Ascending aorta (tissue), 2 donors: ENCODE measurements around the gene HES5. TPM values are rescaled to one million over a fixed set of nuclear protein-coding genes. Genes with fewer than 3 reads are reported as not detected.

Source experiments
- DNase-seq, 2 donors: peaks; one replicate each; pipeline ENCODE4 v3.0.0-alpha.2; 2019; ENCODE audit warnings: low spot score in 2 of 2
- H3K27ac ChIP-seq, 2 donors: fragments of 200-600 bp; sonication (generic); one replicate each; pipeline ENCODE4 v1.5.1; 2016 to 2017; ENCODE audit warnings: mild to moderate bottlenecking in 1 of 2
- H3K27me3 ChIP-seq: fragments of 200-600 bp; sonication (generic); one replicate; pipeline ENCODE4 v1.5.1; 2017
- H3K36me3 ChIP-seq, 2 donors: fragments of 200-600 bp; sonication (generic); one replicate each; pipeline ENCODE4 v1.5.1; 2016
- H3K4me1 ChIP-seq, 2 donors: fragments of 200-600 bp; sonication (generic); one replicate each; pipeline ENCODE4 v1.5.1; 2016 to 2017; ENCODE audit warnings: mild to moderate bottlenecking in 1 of 2
- H3K4me3 ChIP-seq, 2 donors: fragments of 200-600 bp; sonication (generic); one replicate each; pipeline ENCODE4 v1.5.1; 2016 to 2017; ENCODE audit warnings: mild to moderate bottlenecking in 1 of 2
- H3K9me3 ChIP-seq, 2 donors: fragments of 200-600 bp; sonication (generic); one replicate each; pipeline ENCODE4 v1.5.1; 2016
- CTCF ChIP-seq, 3 experiments: fragments of 200-600 bp in 2 of 3; fragments of 450-650 bp in 1 of 3; sonication (generic) in 2 of 3; IDR thresholded peaks; one replicate each; pipeline ENCODE4 v1.5.1; 2016 to 2019; ENCODE audit warnings: antibody characterized with exemption in 3 of 3, mild to moderate bottlenecking in 1 of 3, moderate library complexity in 1 of 3
- intact Hi-C: fragments of 100-400 bp; cut with DNase I; formaldehyde crosslinking; loops from one replicate; pipeline ENCODE4 v1.15.1; 2023
- total RNA-seq: library from RNA; depleted of rRNA; stranded (reverse); fragments of >200 nt; gene quantifications from one replicate; pipeline ENCODE4 v1.1.0, GENCODE V29; 2016

Gene HES5
- total RNA-seq, 1 donor from 2014 or later: not detected

DNA sequence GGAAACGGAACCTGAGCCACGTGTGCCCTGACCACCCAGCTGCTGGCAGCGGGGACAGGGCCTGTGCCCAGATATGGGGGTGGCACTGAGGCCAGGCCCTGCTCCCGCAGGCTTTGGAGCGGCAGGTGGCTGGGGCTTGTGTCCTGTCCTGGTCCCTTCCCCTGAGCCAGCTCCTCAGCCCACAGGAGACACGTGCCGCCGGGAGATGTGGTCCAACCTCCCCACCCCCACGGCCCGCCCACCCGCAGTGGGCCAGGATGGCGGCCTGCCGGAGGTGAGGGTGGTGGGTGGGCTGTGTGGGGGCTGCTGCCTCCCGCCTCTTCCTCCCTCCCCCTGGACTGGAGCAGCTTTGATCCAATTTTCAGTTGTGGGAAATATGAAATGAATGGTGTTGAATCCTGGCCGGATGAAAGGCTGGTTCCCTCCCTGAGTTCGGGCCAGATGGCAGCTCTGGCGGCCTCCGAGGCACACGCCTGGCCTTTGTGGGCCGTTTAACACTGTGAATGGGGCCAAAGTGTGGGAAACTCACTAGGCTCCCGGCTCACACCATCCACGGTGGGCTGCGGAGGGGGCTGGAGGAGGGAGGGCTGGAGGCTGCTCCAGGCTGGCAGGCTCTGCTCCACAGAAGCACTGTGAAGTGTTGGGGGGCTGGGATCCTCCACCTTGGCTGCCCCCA lies 2.6 kb upstream of the HES5 start:
- intact Hi-C loops: no loop called here
- Histone ChIP-seq H3K4me3 (no peak overlapping the region), H3K9me3 (no peaks in the 10 kb centered on the region), H3K27me3 (no peaks in the 10 kb centered on the region), H3K4me1 (peaks cover 23 to 36% of the 10 kb centered on the region in 2 donors), H3K36me3 (no peaks in the 10 kb centered on the region), H3K27ac (no peak overlapping the region)
- no peak for TF ChIP-seq CTCF (IDR thresholded peaks at IDR 0.05)
- DNase-seq: no peak

DNA sequence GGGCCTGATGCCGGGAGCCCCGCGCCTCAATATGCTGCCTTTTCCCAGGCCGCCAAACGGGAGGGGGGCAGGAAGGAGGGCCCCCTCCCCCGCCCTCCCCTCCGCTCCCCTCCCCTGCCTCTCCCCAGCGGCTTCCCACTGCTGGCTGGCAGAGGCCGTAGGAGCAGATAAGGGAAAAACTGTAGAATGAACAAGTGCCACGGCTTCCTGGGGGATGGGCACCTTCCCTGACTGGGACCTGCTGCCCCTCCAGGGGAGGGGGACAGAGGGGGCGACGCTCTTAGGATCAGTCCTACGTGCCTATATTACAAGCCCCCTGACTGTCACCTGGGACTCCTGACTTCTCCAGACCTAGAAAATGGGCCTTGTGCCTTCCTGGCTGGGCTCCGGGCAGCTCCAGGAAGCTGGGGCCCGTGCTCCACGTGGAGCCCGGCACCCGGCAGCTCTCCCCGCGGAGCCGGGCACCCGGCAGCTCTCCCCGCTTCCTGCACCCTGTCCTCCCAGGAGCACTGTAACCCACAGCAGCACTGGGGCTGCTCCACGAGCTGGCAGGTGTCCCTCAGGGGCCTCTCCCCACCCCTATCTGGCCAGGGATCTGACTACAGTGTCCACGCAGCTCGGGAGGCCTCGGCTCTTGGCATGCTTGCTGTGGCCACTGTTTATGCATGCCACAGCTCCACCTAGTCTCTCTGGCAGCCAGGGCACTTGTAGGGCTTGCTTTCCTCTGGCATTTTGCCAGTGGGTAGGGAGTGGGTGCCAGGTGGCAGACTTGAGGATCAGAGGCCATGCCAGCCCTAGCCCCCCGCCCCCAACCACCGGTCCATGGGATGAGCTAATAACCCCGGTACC lies 674 bp upstream of the HES5 start:
- intact Hi-C loops: no loop called here
- Histone ChIP-seq H3K27ac (peak overlapping the region in 1 of 2 donors; percentile 3), H3K4me1 (peaks cover 30 to 47% of the 10 kb centered on the region in 2 donors), H3K9me3 (no peaks in the 10 kb centered on the region), H3K4me3 (peak overlapping the region; percentile 48 to 63), H3K27me3 (no peaks in the 10 kb centered on the region), H3K36me3 (no peaks in the 10 kb centered on the region)
- no peak for DNase-seq
- TF ChIP-seq CTCF (IDR thresholded peaks at IDR 0.05): no peak

- DNase-seq: no peak
- intact Hi-C loops: loop anchor here (1.0 to 5.0 kb wide), 2 partner anchors 117 to 337 kb away; partner anchors contain the start of genes FAAP20 and PEX10
- Histone ChIP-seq H3K27ac (peak overlapping the region; percentile 37 to 50), H3K4me1 (peaks cover 37 to 62% of the 10 kb centered on the region in 2 donors), H3K36me3 (no peaks in the 10 kb centered on the region), H3K4me3 (peak overlapping the region; percentile 48 to 63), H3K9me3 (no peaks in the 10 kb centered on the region), H3K27me3 (no peaks in the 10 kb centered on the region)
- TF ChIP-seq CTCF (IDR thresholded peaks at IDR 0.05): no peak
Measured at GRCh38 chr1:2528966-2529783, 888 bp downstream of the HES5 start.

DNA sequence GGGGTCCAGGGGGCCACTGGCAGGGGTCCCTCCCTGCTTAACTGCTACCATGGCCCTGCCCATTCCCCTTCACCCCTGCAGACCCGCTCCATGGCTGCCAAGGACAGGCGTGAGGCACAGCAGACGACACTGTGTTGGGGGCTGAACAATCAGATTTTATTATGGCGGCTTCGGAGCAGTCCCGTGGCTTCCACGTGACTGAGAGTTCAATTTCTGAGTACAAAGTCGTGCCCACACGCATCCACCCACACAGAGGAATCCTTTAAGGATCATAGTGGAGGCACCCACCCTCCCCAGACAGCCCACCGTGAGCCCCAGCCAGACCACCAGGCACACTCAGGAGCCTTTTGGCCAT lies 1.5 kb downstream of the HES5 start:
- no peaks in the 10 kb centered on the region for H3K9me3 ChIP-seq
- peak overlapping the region; percentile 32 to 50 for H3K27ac ChIP-seq
- H3K4me1 ChIP-seq: peaks cover 37 to 64% of the 10 kb centered on the region in 2 donors
- H3K4me3 ChIP-seq: peak overlapping the region; percentile 4 to 63
- no peaks in the 10 kb centered on the region for H3K27me3 ChIP-seq
- intact Hi-C loops: loop anchor here (1.0 to 5.0 kb wide), 2 partner anchors 116 to 336 kb away; partner anchors contain the start of genes FAAP20 and PEX10
- DNase-seq: no peak
- TF ChIP-seq CTCF (IDR thresholded peaks at IDR 0.05): no peak
- no peaks in the 10 kb centered on the region for H3K36me3 ChIP-seq

DNA sequence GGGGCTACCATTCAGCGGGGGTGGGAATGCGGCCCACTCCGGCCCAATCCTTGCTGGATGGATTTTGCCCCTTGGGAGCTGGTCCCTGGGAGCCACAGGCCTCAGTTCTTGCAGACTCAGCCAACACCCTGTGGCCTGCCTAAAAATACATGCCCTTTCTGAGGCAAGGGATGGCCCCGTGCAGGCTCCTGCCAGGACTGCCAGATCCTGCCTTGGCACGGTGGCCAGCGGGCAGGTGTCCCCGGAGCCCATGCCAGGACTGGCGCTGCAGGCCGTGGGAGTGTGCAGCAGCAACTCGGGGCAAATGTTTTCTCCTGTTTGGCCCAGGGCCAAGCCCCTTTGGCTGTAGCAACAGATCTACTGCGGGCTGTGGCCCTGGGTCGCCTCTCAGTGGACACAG lies 2.0 kb downstream of the HES5 start:
- no peaks in the 10 kb centered on the region for H3K27me3 ChIP-seq
- intact Hi-C loops: loop anchor here (1.0 to 5.0 kb wide), 2 partner anchors 116 to 336 kb away; partner anchors contain the start of genes FAAP20 and PEX10
- H3K36me3 ChIP-seq: no peaks in the 10 kb centered on the region
- TF ChIP-seq CTCF (IDR thresholded peaks at IDR 0.05): no peak
- no peak overlapping the region for H3K4me3 ChIP-seq
- DNase-seq: peak in 1 of 2 donors; percentile 77
- peaks cover 37 to 64% of the 10 kb centered on the region in 2 donors for H3K4me1 ChIP-seq
- peak overlapping the region; percentile 20 to 46 for H3K27ac ChIP-seq
- H3K9me3 ChIP-seq: no peaks in the 10 kb centered on the region
